Stimulated activated CD8-positive, alpha-beta memory T cell treated with anti-CD3 and anti-CD28 coated beads, Interleukin-12 subunit alpha, Interleukin-12 subunit beta, amount 100 ng/mL, for 24 hours (primary cell): ENCODE results near the gene CNNM3.

Source experiments
- DNase-seq: peaks from one replicate; pipeline ENCODE4 v3.0.0-alpha.2; 2020; ENCODE audit errors: extremely low read depth

Gene CNNM3

DNA sequence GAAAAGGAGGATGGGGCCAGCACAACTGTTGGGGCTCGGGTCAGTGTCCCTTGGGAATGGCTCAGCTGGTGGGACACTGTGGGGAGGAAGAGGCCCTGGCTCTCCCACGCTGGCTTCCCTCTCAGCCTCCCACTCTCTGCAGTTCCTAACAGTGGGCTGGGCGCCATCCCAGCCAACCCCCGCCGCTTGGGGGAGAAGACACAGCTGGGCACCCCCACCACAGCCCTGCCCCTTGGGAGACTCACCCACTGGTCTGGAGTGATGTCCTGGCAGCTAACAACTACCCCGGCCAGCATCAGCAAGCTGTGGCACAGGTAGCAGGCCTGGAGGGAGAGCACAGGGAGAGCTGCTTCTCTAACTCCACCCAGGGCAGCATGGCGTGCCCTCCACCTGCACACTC is 62.1 kb downstream of the CNNM3 start:
- DNase-seq: no peak

DNA sequence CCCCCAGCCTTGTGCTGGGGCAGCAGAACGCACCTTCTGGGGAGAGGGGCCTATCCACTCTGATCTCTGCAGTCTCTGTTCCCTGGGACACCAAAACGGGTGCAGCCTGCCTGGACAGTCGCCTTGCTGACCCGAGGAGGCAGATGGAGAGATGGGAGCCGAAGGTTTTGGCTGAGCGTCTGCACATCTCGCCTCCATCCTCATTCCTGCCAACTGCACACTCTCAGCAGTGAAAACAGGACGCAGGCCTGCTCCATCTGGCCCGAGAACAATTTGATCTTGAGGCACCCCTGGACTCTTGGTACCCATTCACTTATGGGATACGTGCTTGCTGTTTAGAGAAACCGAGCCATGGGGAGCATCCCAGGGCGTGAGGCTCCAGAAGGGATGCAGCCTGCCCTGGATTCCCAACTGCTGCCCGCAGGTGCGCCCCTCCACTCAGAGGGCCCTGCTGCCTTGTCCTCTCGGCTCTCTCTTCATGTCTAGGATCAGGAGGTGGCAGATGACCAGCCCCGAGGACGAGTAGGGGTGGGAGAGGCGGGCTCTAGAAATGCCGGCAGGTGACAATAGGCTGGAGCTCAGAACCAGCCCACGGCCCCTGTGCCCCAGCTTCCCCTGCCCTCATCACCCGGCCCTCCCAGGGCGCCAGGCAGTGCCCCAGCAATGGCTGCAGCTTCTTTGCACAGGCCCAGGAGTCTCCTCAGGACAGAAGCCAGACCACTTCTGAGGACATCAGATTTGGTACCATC is 62.9 kb downstream of the CNNM3 start:
- DNase-seq: no peak

DNA sequence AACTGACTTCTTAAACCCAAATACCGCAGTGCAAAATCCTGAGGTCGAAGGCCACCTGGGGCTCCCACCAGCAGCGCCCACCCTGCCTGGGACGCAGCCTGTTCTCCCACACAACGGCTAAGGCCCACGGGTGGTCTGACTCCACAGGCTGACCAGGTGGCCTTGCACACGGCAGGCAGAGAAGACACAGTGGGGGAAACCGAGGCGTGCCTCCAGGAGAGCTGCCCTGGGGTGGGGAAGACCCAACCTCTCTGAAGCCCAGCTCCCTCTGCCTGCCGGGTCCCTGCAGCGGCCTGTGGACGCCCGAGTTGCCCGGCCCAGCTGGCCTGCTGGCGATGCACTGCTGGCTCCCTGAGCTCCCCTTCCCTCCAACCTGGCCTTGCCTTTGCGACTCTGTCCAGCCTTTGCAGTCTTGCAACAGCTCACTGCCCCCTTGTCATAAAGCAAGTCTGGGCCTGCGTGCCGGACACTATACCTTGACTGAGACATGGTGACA is 63.5 kb downstream of the CNNM3 start:
- no peak for DNase-seq

DNA sequence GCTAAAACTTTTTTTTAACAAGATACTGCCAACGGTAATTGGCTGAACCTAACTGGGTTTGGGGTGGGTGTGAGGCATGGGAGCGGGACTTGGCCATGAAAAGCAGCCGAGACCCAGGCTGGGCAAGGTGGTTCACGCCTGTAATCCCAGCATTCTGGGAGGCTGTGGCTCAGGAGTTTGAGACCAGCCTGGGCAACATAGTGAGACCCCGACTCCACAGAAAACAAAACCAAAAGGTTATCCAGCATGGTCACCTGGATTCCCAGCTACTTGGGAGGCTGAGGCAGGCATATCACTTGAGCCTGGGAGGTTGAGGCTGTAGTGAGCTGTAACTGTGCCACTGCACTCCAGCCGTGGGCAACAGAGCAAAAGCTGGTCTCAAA is 64.8 kb downstream of the CNNM3 start:
- DNase-seq: no peak

DNA sequence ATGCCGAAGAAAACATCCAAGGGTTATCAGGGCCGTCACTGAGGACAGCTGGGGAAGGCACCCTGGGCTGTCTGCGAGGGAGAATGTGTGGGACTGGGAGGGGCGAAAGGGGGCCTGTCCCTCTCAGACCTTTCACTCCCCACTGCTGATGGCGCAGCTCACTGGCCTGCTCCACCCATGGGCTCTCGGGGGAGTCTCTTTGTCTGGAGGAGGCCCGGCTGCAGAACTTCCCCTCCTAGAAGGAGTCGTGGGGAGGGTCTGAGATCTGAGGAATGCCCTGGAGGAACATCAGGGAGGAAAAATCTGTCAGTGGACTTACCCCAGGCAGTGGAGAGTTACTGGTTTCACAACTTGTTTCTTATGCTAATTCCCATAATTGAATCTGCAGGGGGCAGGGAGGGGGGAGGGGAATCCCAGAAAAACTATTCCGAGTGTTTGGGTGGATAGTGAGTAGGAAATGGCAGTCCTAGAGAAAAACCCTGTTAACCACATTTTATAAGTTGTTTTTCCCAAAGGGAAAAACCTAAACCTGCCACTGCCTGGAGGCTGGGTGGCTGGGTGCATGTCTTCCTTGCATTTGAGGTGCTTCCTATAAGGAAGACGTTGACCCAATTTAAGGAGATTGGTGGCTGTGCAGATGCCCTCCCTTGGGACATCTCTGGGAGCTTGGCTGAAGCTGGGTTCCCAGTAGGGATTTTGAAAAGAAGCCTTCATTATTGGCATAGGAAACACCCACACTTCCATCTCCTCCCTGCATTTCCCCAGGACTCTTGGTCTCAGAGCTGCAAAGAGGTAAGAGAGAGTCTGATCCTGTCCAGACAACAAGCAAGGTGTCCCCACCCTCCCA is 65.5 kb downstream of the CNNM3 start:
- no peak for DNase-seq

DNA sequence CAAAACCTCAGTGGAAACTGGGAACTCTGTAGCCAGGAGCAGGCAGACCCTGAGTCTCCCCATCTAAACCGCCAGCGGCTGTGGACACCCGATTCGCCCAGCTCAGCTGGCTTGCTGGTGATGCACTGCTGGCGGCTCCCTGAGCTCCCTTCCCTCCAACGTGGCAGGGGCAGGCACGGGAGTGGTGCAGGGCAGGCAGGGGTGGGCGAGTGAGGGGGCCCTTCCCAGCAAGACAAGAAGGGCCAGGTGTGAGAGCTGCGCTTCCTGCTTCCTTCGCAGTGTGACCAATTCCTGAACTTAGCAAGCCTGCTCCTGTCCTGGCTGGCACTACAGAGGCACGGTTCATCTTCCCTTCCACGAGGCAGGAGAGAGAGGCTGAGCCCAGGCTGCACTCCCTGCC is 66.2 kb downstream of the CNNM3 start:
- DNase-seq: no peak

DNA sequence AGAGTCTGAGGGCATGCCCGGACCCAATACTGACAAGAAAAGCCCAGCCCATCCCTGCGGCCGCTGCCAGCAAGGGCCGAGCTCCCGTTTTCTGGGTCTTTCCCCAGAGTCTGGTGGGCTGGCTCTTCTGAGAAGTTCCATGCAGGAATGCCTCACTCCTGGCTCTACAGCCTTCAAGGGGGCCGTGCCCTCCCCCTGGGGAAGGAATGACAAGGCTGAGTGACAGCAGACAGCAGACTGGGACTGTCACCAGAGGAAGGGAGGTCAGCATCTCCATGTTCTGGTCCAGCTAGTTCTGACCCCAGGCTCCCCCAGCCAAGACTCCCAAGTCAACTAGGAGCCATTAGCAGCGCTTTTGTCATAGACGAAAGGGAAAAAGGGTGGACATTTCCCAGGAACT is 66.8 kb downstream of the CNNM3 start:
- no peak for DNase-seq

DNA sequence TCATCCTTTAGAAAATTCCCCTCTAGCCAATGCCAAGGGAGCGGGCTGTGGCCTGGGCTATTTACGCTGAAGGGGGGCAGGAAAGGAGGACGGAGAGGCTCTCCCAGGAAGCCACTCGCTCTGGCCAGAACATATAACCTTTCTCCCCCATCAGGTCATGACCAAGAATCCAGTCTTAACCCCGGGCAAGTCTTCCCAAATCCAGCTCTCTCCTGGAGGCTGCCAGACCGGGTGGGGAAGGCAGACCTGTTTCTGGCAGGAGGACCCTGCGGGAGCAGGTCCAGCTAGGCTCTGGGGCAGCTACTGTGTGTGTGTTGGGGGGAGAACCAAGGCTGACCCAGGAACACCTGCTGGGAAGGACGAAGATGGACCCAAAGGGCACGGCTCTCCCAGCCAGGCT is 67.2 kb downstream of the CNNM3 start:
- DNase-seq: no peak
